Suppressor macrophage (primary cell): Measurements from ENCODE around the gene FMNL1.

Experiments
- DNase-seq, 4 experiments: peaks; one replicate each; pipeline ENCODE4 v3.0.0-alpha.2; 2020 to 2022

The FMNL1 gene

GRCh38 chr17:45283711-45284110 lies 62.0 kb downstream of the FMNL1 start:
- no peak for DNase-seq

- peak in 3 of 4 experiments; percentile 50 to 71 (median 58) for DNase-seq
Measured at GRCh38 chr17:45284176-45285140, 62.8 kb downstream of the FMNL1 start.

- no peak for DNase-seq
Measured at GRCh38 chr17:45286286-45286685, 64.6 kb downstream of the FMNL1 start.

- no peak for DNase-seq
Measured at GRCh38 chr17:45287526-45288500, 66.1 kb downstream of the FMNL1 start.

- DNase-seq = no peak
Measured at GRCh38 chr17:45288825-45289224, 67.1 kb downstream of the FMNL1 start.

- peak; percentile 39 to 70 (median 54) for DNase-seq
Measured at GRCh38 chr17:45289301-45290268, 67.9 kb downstream of the FMNL1 start.

GRCh38 chr17:45290269-45290765 lies 68.6 kb downstream of the FMNL1 start:
- DNase-seq = no peak

- DNase-seq = peak; percentile 78 to 92 (median 86)
Measured at GRCh38 chr17:45291171-45291805, 69.6 kb downstream of the FMNL1 start.

- DNase-seq = no peak
Measured at GRCh38 chr17:45292696-45293412, 71.2 kb downstream of the FMNL1 start.

GRCh38 chr17:45293413-45294211 lies 71.9 kb downstream of the FMNL1 start:
- DNase-seq = peak; percentile 84 to 94 (median 92)

GRCh38 chr17:45294506-45294905 lies 72.8 kb downstream of the FMNL1 start:
- DNase-seq = no peak

- peak; percentile 81 to 97 (median 90) for DNase-seq
Measured at GRCh38 chr17:45296003-45296832, 74.5 kb downstream of the FMNL1 start.

- DNase-seq = no peak
Measured at GRCh38 chr17:45296833-45297124, 75.1 kb downstream of the FMNL1 start.
